SW 1271 (cell line): Measurements from ENCODE around the gene MYO19.
"Not testable (repeated sequence)": the region's sequence is repeated elsewhere in the genome, so short reads cannot be mapped to it uniquely, and the experiment has no call there.

Experiments
- DNase-seq, 2 experiments: peaks; one replicate each; lab custom pipeline; 2025; lab: John Stamatoyannopoulos, UW

The MYO19 gene

DNA sequence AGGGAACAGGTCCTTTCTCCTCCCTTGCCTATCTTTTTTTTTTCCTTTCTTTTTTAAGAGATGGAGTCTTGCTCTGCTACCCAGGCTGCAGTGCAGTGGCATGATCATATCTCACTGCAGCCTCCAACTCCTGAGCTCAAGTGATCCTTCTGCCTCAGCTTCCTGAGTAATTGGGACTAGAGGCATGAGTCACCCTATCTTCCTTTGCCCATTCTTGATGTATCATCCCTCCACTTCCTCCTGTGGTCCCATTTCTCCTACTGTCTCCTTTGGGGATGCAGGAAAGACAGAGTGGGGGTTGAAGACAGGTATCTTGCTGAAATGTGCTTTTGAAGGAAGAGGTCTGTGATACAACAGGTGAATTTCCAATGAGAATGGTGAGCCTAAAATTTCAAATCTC is 5.5 kb downstream of the MYO19 start:
- peak in 1 of 2 experiments; percentile 29 for DNase-seq

DNA sequence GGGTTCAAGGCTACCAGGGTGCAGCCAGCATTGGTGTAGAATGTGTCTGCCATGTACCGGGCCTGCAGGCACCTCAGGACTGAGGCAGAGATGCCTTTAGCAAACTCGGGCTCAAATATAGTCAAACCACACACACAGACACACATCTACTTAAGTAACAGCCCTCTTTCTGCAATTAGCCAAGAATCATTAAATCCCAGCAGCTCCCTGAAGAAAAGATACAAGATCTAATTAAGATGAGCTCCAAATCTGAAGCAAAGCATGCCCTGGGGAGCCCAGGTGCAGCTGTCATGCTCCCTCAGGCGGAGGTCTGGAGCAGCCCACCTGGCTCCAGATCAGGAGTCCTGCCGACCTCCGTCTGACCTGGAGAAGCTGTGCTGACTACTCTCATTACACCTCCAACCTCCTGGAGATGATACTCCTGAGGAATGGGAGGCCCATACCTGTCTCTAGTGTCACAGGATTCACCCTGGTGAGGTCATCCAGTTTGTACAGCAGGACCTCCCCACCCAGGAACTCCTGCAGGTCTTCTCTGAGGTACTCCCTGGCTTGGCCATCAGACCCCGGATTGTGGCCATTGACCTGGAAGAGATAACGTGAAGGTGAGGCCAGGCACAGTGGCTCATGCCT is 6.9 kb downstream of the MYO19 start:
- DNase-seq, result no peak

GRCh38 chr17:36525888-36526287 is 8.8 kb downstream of the MYO19 start:
- DNase-seq, result no peak

- no peak for DNase-seq
Measured at GRCh38 chr17:36525113-36525512, 9.6 kb downstream of the MYO19 start.

GRCh38 chr17:36524428-36524876 is 10.2 kb downstream of the MYO19 start:
- DNase-seq, result no peak

GRCh38 chr17:36523113-36523512 is 11.6 kb downstream of the MYO19 start:
- no peak for DNase-seq

DNA sequence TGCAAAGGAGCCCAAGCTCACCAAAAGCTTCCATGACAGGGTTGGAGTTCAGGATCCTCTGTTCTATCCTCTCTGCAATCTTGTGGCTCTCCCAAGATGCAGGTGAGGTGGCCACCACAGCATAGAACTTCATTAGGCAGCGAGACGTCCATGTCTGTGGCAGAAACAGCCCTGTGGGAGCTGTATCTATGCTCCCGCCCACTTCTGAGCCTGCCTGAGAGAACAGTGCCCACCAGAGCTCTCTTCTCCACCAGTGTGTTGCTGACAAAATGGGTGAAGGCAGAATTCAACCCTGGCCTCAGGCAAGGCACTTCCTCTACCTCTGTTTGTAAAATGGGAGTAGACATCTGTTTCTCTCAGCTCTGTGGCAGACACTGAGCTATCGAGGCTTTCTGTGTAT is 18.8 kb downstream of the MYO19 start:
- DNase-seq, result no peak

DNA sequence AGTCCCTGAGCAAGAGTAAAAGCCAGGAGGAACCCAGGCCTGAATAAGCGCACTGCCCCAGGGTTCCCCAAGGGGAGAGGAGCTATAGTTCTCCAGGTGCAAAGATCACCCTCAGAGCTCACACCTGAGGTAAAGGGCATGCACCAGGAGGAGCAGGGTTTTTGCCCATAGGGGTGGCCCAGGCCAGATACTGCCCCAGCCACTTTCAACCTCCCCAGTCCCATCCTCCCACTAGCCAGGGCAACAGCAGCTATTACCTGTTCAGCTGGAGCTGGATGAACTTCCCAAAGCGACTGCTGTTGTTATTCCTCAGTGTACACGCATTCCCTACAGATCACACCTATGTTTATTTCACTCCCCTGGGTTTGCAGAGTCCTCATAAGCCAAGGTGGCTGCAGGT is 19.8 kb downstream of the MYO19 start:
- DNase-seq, result no peak

GRCh38 chr17:36512641-36513040 is 22.0 kb downstream of the MYO19 start:
- DNase-seq, result no peak

DNA sequence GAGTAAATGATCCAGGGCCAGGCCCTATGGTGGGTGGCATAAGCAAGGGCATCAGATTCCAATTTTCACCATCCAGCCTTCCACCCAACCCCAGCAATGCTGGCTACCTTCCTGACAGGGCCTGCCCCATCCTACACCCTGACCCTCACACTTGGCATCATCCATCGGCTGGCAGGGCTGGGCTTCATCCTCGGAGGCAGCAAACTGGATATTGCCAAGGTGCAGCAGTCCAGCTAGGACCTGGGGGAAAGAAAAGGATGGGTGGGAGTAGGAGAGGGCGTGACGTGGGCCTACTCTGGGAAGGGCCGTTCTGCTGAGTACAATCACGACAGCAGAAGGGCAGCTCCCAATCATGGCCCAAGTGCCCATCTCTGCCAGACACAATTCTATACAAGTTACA is 23.5 kb downstream of the MYO19 start:
- DNase-seq, result no peak

DNA sequence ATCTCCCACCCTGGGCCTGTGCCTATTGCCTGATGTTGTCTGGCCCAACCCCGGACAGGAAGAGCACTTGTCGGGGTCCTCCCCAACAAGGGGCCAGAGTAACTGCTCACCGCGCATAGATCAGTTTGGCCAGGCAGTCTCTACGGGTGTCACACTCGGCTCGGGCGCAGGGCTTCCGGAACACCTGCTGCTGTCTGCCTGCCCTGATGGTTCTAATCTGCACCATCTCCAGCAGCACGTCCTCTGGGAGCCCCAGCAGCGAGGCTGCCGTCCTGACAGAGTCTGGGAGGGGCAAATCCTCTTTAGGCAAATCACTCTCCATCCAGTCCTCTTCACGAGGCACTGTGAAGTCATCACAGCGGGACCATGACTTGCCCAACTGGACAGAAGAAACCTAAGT is 24.0 kb downstream of the MYO19 start:
- no peak for DNase-seq

- no peak for DNase-seq
Measured at GRCh38 chr17:36509272-36509985, 25.2 kb downstream of the MYO19 start.

GRCh38 chr17:36508439-36508838 is 26.2 kb downstream of the MYO19 start:
- DNase-seq, result not testable (repeated sequence)

DNA sequence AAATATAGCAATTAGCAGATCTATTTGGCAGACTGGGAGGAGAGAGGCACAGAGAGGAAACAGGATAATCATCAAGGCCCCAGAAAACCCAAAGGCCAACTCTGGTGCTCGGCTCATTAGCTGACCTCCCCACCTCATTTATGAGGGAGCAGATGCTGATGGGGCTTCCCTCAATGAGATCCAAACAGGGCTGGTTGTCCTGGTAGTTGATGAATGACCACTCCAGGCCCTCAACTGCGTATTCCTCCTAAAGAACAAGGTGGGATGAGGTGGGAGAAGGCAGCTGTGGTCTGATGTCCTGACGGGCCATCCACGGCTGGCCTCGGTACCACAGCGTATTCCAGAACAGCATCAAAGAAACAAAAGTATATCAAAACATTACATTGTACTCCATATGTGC is 27.4 kb downstream of the MYO19 start:
- no peak for DNase-seq

GRCh38 chr17:36506831-36507230 is 27.8 kb downstream of the MYO19 start:
- no peak for DNase-seq

GRCh38 chr17:36506249-36506826 is 28.3 kb downstream of the MYO19 start:
- no peak for DNase-seq

DNA sequence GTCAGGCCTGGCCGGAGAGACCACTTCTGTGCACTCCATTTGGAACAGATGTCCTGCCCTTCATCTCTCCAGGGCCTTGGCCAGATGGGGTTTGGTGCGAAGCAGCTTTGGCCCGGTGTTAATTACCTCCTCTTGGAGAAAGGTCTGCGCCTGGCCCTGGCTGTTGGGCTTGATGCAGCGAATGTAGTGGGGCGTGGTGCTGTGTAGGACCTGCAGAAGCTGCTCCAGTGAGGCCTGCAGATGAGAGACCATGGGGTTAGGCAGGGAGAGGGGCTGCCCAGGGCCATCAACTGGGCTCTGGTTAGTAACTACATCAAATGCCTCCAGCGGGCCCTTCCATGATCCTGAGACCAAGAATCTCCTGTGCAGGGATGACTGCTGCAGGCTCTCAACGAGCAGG is 29.5 kb downstream of the MYO19 start:
- no peak for DNase-seq

GRCh38 chr17:36504156-36504545 is 30.5 kb downstream of the MYO19 start:
- DNase-seq, result no peak

DNA sequence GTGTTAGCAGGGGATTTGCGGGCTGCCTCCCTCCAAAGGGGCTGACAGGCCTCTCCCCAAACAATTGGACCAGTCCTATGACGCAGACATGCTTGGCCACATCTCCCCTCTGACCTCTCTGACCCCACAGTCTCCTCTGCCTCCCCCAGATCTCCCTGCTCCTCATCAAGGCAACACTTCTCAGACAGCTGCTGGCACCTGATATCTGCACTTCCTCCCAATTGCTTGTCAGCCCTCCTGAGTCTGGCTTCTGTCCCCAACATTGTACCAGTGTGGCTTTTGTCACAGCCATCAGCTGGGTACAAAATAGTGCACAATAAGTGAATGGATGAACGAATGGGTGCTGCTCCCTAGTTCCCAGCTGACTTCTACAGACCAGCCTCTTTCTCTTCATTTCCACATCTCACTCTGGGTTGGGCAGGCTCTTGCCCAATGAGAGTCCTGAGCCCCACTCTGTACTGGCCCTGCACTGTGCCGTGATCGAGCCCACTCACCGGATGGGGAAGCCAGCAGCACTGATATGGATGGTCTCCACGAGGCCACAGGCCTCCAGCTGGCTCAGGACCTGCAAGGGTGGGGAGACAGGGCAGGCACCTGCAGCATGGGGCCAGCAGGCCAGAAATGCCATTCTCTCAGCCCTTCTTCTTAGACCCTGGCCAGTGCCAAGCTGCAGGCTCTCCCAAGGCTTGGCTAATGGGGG is 31.1 kb downstream of the MYO19 start:
- no peak for DNase-seq

GRCh38 chr17:36501963-36502362 is 32.7 kb downstream of the MYO19 start:
- DNase-seq, result no peak

- no peak for DNase-seq
Measured at GRCh38 chr17:36501351-36501750, 33.3 kb downstream of the MYO19 start.

DNA sequence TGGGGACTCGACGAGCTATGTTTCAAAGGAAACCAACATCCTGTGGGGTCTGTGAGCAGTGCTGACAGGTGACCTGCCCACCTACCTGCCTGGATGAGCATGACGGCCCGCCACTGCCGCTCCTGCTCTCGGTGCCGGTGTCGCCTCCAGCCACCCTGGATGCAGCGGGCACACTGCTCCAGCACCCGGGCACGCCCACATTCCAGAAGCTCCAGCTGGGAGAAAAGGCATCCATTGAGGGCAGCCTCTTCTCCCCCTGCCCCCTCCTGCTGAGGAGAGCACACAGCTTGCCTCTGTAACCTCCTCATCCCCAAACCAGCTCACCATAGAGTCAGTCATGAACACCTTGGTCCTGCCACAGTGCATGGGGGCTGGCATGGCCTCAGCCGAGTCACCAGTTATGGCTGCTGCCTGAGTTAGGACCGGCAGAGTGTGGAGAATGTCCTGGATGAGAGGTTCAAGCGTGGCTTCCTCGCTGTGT is 33.9 kb downstream of the MYO19 start:
- DNase-seq, result no peak
